Kidney (tissue), 14 donors: Measurements from ENCODE around the gene GGTLC2. TPM values are rescaled to one million over a fixed set of nuclear protein-coding genes. Genes with fewer than 3 reads are reported as not detected.

Experiments used
- DNase-seq, 5 donors: peaks; one replicate each; pipeline ENCODE4 v3.0.0-alpha.2; 2013 to 2020
- FAIRE-seq: peaks from 2 replicates; lab custom pipeline; 2012; peaks lifted over from hg19 to GRCh38; lab: Jason Lieb, UNC
- H3K27ac ChIP-seq, 2 donors: one replicate each; pipeline ENCODE4 v1.7.0; 2013; ENCODE audit warnings: low read depth in 2 of 2, low read length in 2 of 2, inconsistent platforms in 1 of 2
- H3K27me3 ChIP-seq: one replicate; pipeline ENCODE4 v1.7.1; 2013; ENCODE audit warnings: low read length, inconsistent platforms; ENCODE audit not compliant: control insufficient read depth, insufficient read depth
- H3K36me3 ChIP-seq, 3 donors: one replicate each; pipeline versions ENCODE4 v1.7.0 to v1.7.1; 2013; ENCODE audit warnings: low read length in 3 of 3, control low read depth in 1 of 3, inconsistent platforms in 1 of 3; ENCODE audit not compliant: insufficient read depth in 3 of 3, control insufficient read depth in 2 of 3
- H3K4me1 ChIP-seq, 3 donors: one replicate each; pipeline versions ENCODE4 v1.7.0 to v1.7.1; 2013; ENCODE audit warnings: low read length in 3 of 3, inconsistent platforms in 1 of 3, low read depth in 1 of 3; ENCODE audit not compliant: control insufficient read depth in 2 of 3, insufficient read depth in 2 of 3
- H3K4me3 ChIP-seq, 3 donors: one replicate each; pipeline versions ENCODE4 v1.7.0 to v1.8.1; 2013; ENCODE audit warnings: low read length in 3 of 3, control low read depth in 1 of 3, inconsistent platforms in 1 of 3
- H3K9ac ChIP-seq, 3 donors: one replicate each; pipeline versions ENCODE4 v1.7.0 to v1.7.1; 2013; ENCODE audit warnings: low read length in 3 of 3, control low read depth in 1 of 3, inconsistent platforms in 1 of 3
- H3K9me3 ChIP-seq, 3 donors: one replicate each; pipeline versions ENCODE4 v1.7.0 to v1.7.1; 2013; ENCODE audit warnings: low read length in 3 of 3, control low read depth in 1 of 3, inconsistent platforms in 1 of 3; ENCODE audit not compliant: control insufficient read depth in 2 of 3, insufficient read depth in 1 of 3
- intact Hi-C: fragments of 100-400 bp; cut with DNase I; formaldehyde crosslinking; loops from one replicate; pipeline ENCODE4 v1.11.1; 2022
- polyA plus RNA-seq: library from polyadenylated mRNA; stranded (reverse); fragments of 350-450 nt; fragmentation: Illumina TruSeq; extraction: RNeasy Lipid Tissue Mini Kit (QIAGEN cat#74804); gene quantifications from one replicate; pipeline ENCODE4 v1.2.3, GENCODE V29; 2014; ENCODE audit warnings: low read depth, low replicate concordance; ENCODE audit not compliant: insufficient read depth
- total RNA-seq: library from RNA; stranded (reverse); fragmentation: NEBNext Ultra II Directional; extraction: Animal tissue kit (Norgen Biotek cat#: 25700); gene quantifications from one replicate; pipeline ENCODE4 v1.2.1, GENCODE V29; 2021
- TF ChIP-seq, protein P1 (sequence below): IDR thresholded peaks from 3 replicates; pipeline ENCODE4 v1.5.1; 2012; ENCODE audit warnings: mild to moderate bottlenecking, moderate library complexity, borderline replicate concordance; ENCODE audit not compliant: insufficient read depth; ENCODE audit errors: extremely low read depth
- donor health status: control.
- donor health status: control.
- donor health status: control.
- donor health status: control.
- donor health status: control.
- donor health status: DM: yes; HTN: yes; CAD: no.
- donor health status: Normal renal cell carcinoma (clear cell type).

Gene GGTLC2
- total and polyA plus RNA-seq, 2 donors from 2014 or later = 0.76 TPM; not detected in 1

GRCh38 chr22:22694106-22694505 lies 49.7 kb downstream of the GGTLC2 start:
- intact Hi-C loops = no loop called here
- Histone ChIP-seq H3K9ac (peak overlapping the region in 1 of 3 donors; percentile 10), H3K36me3 (no peaks in the 10 kb centered on the region), H3K9me3 (no peaks in the 10 kb centered on the region), H3K4me3 (no peak overlapping the region), H3K27me3 (no peaks in the 10 kb centered on the region), H3K4me1 (peaks cover 0 to 31% (median 16%) of the 10 kb centered on the region in 3 donors), H3K27ac (peak overlapping the region in 1 of 2 donors; percentile 37)
- DNase-seq (no peak), FAIRE-seq (no peak)
- TF ChIP-seq, protein P1, sequence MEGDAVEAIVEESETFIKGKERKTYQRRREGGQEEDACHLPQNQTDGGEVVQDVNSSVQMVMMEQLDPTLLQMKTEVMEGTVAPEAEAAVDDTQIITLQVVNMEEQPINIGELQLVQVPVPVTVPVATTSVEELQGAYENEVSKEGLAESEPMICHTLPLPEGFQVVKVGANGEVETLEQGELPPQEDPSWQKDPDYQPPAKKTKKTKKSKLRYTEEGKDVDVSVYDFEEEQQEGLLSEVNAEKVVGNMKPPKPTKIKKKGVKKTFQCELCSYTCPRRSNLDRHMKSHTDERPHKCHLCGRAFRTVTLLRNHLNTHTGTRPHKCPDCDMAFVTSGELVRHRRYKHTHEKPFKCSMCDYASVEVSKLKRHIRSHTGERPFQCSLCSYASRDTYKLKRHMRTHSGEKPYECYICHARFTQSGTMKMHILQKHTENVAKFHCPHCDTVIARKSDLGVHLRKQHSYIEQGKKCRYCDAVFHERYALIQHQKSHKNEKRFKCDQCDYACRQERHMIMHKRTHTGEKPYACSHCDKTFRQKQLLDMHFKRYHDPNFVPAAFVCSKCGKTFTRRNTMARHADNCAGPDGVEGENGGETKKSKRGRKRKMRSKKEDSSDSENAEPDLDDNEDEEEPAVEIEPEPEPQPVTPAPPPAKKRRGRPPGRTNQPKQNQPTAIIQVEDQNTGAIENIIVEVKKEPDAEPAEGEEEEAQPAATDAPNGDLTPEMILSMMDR = no peak

GRCh38 chr22:22696104-22696503 lies 51.7 kb downstream of the GGTLC2 start:
- TF ChIP-seq, protein P1 = no peak

More at GRCh38 chr22:22696104-22696503, 51.7 kb downstream of the GGTLC2 start:
- Histone ChIP-seq H3K36me3 (no peaks in the 10 kb centered on the region), H3K9me3 (no peaks in the 10 kb centered on the region), H3K27me3 (no peaks in the 10 kb centered on the region), H3K4me1 (peaks cover 0 to 29% (median 16%) of the 10 kb centered on the region in 3 donors), H3K27ac (no peak overlapping the region), H3K9ac (no peak overlapping the region), H3K4me3 (no peak overlapping the region)
- FAIRE-seq (no peak), DNase-seq (no peak)
- intact Hi-C loops = no loop called here

Other genes with a start within 250 kb of the GGTLC2 start
- 1.0 TPM for gene ZNF280B, start 135.9 kb upstream of the GGTLC2 start, total RNA-seq
- 0.26 TPM for gene ZNF280B, start 135.9 kb upstream of the GGTLC2 start, polyA plus RNA-seq
- gene ZNF280A, start 124.3 kb upstream of the GGTLC2 start, total RNA-seq = not detected
- not detected for gene ZNF280A, start 124.3 kb upstream of the GGTLC2 start, polyA plus RNA-seq
- gene PRAME, start 85.3 kb upstream of the GGTLC2 start, total RNA-seq = 1.7 TPM
- 4.0 TPM for gene PRAME, start 85.3 kb upstream of the GGTLC2 start, polyA plus RNA-seq
- gene IGLL5, start 243.2 kb downstream of the GGTLC2 start, total RNA-seq = 103 TPM
- 1.9 TPM for gene IGLL5, start 243.2 kb downstream of the GGTLC2 start, polyA plus RNA-seq